Sigmoid colon (tissue), 7 donors: ENCODE data around the gene ALDH1L1. TPM values are rescaled to one million over a fixed set of nuclear protein-coding genes. Genes with fewer than 3 reads are reported as not detected.

Experiments
- DNase-seq: peaks from one replicate; pipeline ENCODE4 v3.0.0-alpha.2; 2019
- H3K27ac ChIP-seq, 4 donors: fragments of 200-600 bp; sonication (generic); one replicate each; pipeline ENCODE4 v1.5.1; 2016 to 2019; ENCODE audit warnings: mild to moderate bottlenecking in 1 of 4
- H3K27me3 ChIP-seq, 3 donors: fragments of 200-600 bp; sonication (generic); one replicate each; pipeline ENCODE4 v1.5.1; 2019; ENCODE audit warnings: mild to moderate bottlenecking in 1 of 3
- H3K36me3 ChIP-seq, 4 donors: fragments of 200-600 bp; sonication (generic); one replicate each; pipeline ENCODE4 v1.5.1; 2016 to 2019
- H3K4me1 ChIP-seq, 4 donors: fragments of 200-600 bp; sonication (generic); one replicate each; pipeline ENCODE4 v1.5.1; 2017 to 2019
- H3K4me3 ChIP-seq, 4 donors: fragments of 200-600 bp; sonication (generic); one replicate each; pipeline ENCODE4 v1.5.1; 2017 to 2019; ENCODE audit warnings: mild to moderate bottlenecking in 2 of 4, moderate library complexity in 1 of 4
- H3K9me3 ChIP-seq, 4 donors: fragments of 200-600 bp in 3 of 4; sonication (generic) in 3 of 4; one replicate each; pipeline versions ENCODE4 v1.5.1 to v1.6.1; 2013 to 2019
- CTCF ChIP-seq, 4 experiments: fragments of 450-650 bp in 3 of 4; fragments of 200-600 bp in 1 of 4; IDR thresholded peaks; one replicate each; pipeline ENCODE4 v1.5.1; 2016 to 2019; ENCODE audit warnings: antibody characterized with exemption in 4 of 4, mild to moderate bottlenecking in 3 of 4, moderate library complexity in 2 of 4
- EP300 ChIP-seq, 4 donors: sonication (generic); formaldehyde crosslinking; IDR thresholded peaks; one replicate each; pipeline ENCODE4 v1.6.1; 2017; ENCODE audit warnings: antibody characterized with exemption in 4 of 4
- POLR2A ChIP-seq, 2 donors: fragments of 450-650 bp; IDR thresholded peaks; one replicate each; pipeline ENCODE4 v1.6.1; 2016; ENCODE audit warnings: antibody characterized with exemption in 2 of 2, mild to moderate bottlenecking in 2 of 2, moderate library complexity in 2 of 2
- POLR2AphosphoS5 ChIP-seq, 4 donors: sonication (generic); formaldehyde crosslinking; IDR thresholded peaks; one replicate each; pipeline ENCODE4 v1.6.1; 2017; ENCODE audit warnings: antibody characterized with exemption in 4 of 4
- WGBS, 2 donors: extraction: QIAGEN DNeasy Blood & Tissue Kit; methylation state at CpG; one replicate each; pipeline ENCODE4 v1.1.7; 2013; 5-methylcytosine and 5-hydroxymethylcytosine counted together
- intact Hi-C: fragments of 100-400 bp; cut with DNase I; formaldehyde crosslinking; loops from one replicate; pipeline ENCODE4 v1.15.1; 2023
- polyA plus RNA-seq, 3 donors: library from polyadenylated mRNA; stranded (reverse); fragments of 200-250 nt; gene quantifications; one replicate each; pipeline ENCODE4 v1.2.3, GENCODE V29; 2013
- total RNA-seq, 4 donors: library from RNA; depleted of rRNA; stranded (reverse); fragments of >200 nt; gene quantifications; one replicate each; pipeline ENCODE4 v1.1.0, GENCODE V29; 2016
- donor health status: healthy with polysubstance abuse.
- donor health status: Bipolar disorder and iron deficiency.
- donor health status: healthy.

The ALDH1L1 gene
- total and polyA plus RNA-seq, 7 donors = 7.2 to 32.5 (median 15.0) TPM

GRCh38 chr3:126081618-126082361 lies 98.6 kb downstream of the ALDH1L1 start:
- 77 to 89% methylated on average over 9 of the region's 9 CpGs for WGBS, 2 donors
- DNase-seq = no peak
- H3K27ac ChIP-seq = no peak overlapping the region

GRCh38 chr3:126080970-126081369 lies 99.4 kb downstream of the ALDH1L1 start:
- Histone ChIP-seq H3K9me3 (no peaks in the 10 kb centered on the region), H3K4me3 (no peak overlapping the region), H3K4me1 (peaks cover 0 to 16% (median 10%) of the 10 kb centered on the region in 4 donors), H3K27me3 (no peaks in the 10 kb centered on the region), H3K27ac (no peak overlapping the region), H3K36me3 (no peaks in the 10 kb centered on the region)
- 93 to 95% methylated on average over 5 of the region's 5 CpGs for WGBS, 2 donors
- no peak for TF ChIP-seq POLR2A (IDR thresholded peaks at IDR 0.05)
- TF ChIP-seq EP300 (IDR thresholded peaks at IDR 0.05) = no peak
- no peak for TF ChIP-seq POLR2AphosphoS5 (IDR thresholded peaks at IDR 0.05)
- intact Hi-C loops = loop anchor here (5.0 kb wide), 2 partner anchors 109 to 396 kb away; partner anchors contain the start of gene ZXDC
- no peak for DNase-seq

More at GRCh38 chr3:126081618-126082361, 98.6 kb downstream of the ALDH1L1 start:
- H3K4me1 ChIP-seq = peaks cover 0 to 16% (median 10%) of the 10 kb centered on the region in 4 donors
- H3K9me3 ChIP-seq = no peaks in the 10 kb centered on the region
- TF ChIP-seq POLR2A (IDR thresholded peaks at IDR 0.05) (no peak), EP300 (IDR thresholded peaks at IDR 0.05) (no peak), CTCF (IDR thresholded peaks at IDR 0.05) (no peak), POLR2AphosphoS5 (IDR thresholded peaks at IDR 0.05) (no peak)
- intact Hi-C loops = loop anchor here (2.0 to 5.0 kb wide), 3 partner anchors 91 to 396 kb away; partner anchors contain the start of gene ZXDC
- H3K27me3 ChIP-seq = no peaks in the 10 kb centered on the region
- no peak overlapping the region for H3K4me3 ChIP-seq
- no peaks in the 10 kb centered on the region for H3K36me3 ChIP-seq

- DNase-seq = no peak
- no peak overlapping the region for H3K4me3 ChIP-seq
- no peaks in the 10 kb centered on the region for H3K36me3 ChIP-seq
- TF ChIP-seq EP300 (IDR thresholded peaks at IDR 0.05) = no peak
- TF ChIP-seq CTCF (IDR thresholded peaks at IDR 0.05) = no peak
- TF ChIP-seq POLR2AphosphoS5 (IDR thresholded peaks at IDR 0.05) = no peak
- TF ChIP-seq POLR2A (IDR thresholded peaks at IDR 0.05) = no peak
- no peaks in the 10 kb centered on the region for H3K9me3 ChIP-seq
- H3K4me1 ChIP-seq = peaks cover 0 to 12% (median 5%) of the 10 kb centered on the region in 4 donors
- 89 to 90% methylated on average over 4 of the region's 4 CpGs for WGBS, 2 donors
- no peaks in the 10 kb centered on the region for H3K27me3 ChIP-seq
- intact Hi-C loops = no loop called here
- H3K27ac ChIP-seq = no peak overlapping the region
These were observed 101.5 kb downstream of the ALDH1L1 start for GRCh38 chr3:126078866-126079265.

- no peak overlapping the region for H3K27ac ChIP-seq
These were observed 102.6 kb downstream of the ALDH1L1 start for GRCh38 chr3:126077754-126078153.

More at GRCh38 chr3:126077754-126078153, 102.6 kb downstream of the ALDH1L1 start:
- TF ChIP-seq EP300 (IDR thresholded peaks at IDR 0.05) (no peak), POLR2A (IDR thresholded peaks at IDR 0.05) (no peak), POLR2AphosphoS5 (IDR thresholded peaks at IDR 0.05) (no peak), CTCF (IDR thresholded peaks at IDR 0.05) (no peak)
- no peak for DNase-seq
- Histone ChIP-seq H3K4me3 (no peak overlapping the region), H3K36me3 (no peaks in the 10 kb centered on the region), H3K27me3 (no peaks in the 10 kb centered on the region), H3K4me1 (peaks cover 0 to 6% (median 2%) of the 10 kb centered on the region in 4 donors), H3K9me3 (no peaks in the 10 kb centered on the region)
- WGBS, 2 donors = 96% methylated on average over 11 of the region's 11 CpGs
- intact Hi-C loops = no loop called here
